ENCODE results near the gene PMPCA. TPM values are rescaled to one million over a fixed set of nuclear protein-coding genes. Genes with fewer than 3 reads are reported as not detected.

The PMPCA gene
- total RNA-seq, 1 donor from 2014 or later = 80.2 TPM

DNA sequence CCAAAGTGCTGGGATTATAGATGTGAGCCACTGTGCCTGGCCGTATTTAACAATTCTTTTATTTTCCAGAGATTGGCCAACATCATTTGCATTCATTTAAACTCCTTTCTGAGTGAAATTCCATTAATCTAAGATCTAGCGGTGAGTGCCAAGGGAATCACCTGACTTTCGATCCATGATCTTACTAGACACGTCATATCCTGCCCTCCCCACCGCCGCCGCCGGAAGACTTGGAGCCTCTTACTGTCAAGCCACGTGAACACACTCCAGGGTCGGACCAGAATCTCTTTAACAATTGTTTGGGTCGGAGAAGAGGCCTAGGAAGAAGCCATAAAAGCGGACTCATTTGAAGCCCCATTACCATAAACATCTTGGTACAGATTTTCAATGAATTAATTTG lies 16.3 kb downstream of the PMPCA start:
- ATAC-seq (ENCODE audit: poor library complexity) (no peak), DNase-seq (no peak)
- intact Hi-C loops (cut with DNase I) = no loop called here

DNA sequence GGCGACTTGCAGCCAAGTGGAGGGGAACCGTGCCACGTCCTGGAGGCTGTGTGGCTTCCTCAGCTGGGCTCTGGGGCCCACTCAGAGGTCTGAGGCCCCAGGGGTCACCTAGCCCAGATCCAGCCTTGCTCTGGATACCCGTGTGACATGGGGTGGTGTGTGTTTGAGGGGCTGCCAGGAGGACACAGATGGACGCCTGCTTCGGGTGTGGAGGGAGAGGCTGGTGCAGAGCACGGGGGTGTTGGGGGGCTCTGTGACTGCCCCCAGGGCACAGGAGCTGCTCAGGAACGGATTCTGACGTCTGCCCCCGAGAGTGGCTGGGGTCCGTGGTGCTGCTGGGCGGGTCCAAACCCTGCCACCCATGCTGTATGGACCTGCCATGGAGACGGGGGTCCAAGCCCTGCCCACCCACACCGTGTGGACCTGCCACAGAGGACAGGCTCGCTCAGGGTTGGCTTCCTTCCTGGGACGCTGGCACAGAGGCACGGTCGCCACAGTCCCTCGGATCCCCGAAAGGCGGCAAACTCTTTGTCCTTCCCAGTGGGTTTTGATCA lies 18.7 kb downstream of the PMPCA start:
- intact Hi-C loops (cut with DNase I) = no loop called here
- DNase-seq (no peak), ATAC-seq (ENCODE audit: poor library complexity) (peak; percentile 27)

DNA sequence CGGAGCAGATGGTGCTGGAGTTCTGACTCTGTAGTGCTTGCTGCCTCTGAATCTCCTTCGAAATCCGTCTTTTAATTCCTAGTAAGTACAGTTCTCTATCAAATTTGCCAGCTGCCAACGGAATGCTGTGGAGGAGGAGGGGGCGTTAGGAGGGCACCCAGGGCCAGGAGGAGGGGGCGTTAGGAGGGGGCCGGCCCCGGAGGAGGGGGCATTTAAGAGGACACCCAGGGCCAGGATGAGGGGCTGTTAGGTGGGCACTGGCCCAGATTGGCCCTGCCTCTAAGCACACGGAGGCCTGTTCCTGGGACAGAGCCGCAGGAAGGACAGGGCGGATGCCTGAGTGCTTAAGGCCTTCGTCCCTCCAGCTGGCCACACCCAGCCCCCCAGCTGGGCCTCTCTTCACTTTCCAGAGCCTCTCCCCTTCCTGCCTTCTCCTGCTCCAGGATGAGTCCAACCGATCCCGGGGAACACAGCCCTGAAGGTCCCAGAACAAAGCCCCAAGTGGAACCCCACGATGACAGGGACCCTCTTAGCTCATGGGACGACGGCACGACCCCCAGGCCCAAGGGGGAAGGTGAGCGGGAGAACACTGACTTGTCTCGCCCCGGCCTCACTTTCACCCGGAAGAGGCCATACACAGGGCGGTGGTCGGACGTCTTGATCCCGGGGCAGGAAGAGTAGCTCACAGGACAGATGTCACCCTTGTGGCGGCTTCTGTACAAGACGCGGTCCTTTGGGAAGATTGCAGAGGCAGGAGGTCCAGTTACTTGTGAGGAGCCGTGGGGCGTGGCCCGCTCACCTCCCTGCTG lies 19.4 kb downstream of the PMPCA start:
- no peak for DNase-seq
- peak; percentile 18 for ATAC-seq (ENCODE audit: poor library complexity)
- intact Hi-C loops (cut with DNase I) = no loop called here

DNA sequence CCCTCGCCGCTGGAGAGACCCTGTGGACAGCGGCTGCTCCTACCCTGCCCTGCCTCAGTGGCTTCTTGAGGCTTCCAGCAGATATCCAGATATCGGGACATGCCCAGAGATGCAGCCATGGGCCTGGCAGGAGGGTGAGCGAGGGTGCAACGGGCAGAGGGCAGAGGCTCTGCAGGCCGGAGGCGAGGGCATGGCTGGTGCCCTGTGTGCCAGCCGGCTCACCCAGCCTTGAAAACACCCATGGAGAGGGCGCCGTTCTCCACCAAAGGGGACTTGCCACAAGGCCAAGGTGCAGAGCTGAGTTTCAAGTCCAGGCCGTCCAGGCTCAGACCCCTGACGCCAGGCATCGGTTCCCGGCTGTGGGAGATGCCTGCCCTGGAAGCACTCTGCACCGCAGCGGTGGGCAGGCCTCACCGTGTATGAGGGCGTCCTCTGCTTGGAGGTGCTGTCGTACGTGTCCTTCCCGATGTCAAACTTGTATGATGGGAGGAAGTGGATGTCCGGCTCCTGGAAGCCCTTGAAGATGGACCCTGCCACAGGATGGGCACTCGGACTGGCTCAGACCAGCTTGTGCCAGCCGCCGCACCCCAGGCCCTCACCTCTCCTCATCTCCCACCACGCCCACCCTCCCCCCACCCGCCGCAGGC lies 20.3 kb downstream of the PMPCA start:
- intact Hi-C loops (cut with DNase I) = no loop called here
- DNase-seq = no peak
- no peak for ATAC-seq (ENCODE audit: poor library complexity)

DNA sequence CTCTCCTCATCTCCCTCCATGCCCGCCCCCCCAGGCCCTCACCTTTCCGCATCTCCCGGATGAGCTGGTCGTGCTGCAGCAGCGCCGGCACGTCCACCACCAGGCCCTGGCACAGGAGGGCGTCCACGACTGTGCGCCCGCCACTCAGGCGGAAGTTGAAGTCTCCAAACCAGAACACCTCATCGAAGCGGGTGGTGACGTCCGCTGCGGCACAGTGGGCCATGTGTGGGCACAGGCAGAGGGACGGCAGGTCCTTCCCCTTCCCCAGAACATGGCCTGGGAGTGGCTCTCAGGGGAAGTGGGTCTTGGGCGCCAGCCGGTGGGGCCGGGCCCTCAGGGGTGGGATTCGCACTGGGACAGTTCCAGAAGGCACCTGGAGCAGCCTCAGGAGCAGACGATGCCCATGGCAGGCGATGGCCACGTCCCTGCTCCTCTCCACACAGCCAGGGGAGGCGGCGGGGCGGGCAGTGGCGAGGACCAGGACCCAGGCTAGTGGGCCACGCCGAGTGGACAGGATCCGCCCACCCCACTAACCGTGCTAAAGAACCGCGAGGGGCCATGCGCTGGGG lies 21.4 kb downstream of the PMPCA start:
- no peak for ATAC-seq (ENCODE audit: poor library complexity)
- intact Hi-C loops (cut with DNase I) = no loop called here
- no peak for DNase-seq

DNA sequence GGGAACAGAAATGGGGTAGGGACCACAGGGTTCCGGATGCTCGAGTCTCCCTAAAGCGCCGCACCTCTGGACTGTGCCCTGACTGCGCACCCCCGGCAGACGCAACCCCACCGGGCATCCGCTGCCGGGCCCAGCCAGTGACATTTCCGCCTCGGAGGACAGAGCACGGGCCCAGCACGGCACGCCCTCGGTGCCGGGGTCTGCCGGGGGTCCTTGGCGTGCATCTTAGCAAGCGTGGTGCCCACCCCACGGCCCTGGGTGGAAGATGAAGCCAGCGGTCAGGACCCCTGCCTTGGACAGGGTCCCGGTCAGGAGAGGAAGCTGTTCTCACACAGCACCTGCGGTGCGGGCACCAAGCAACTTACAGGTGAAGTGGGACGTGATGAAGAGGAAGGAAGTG lies 22.1 kb downstream of the PMPCA start:
- ATAC-seq (ENCODE audit: poor library complexity) (no peak), DNase-seq (no peak)
- intact Hi-C loops (cut with DNase I) = no loop called here

DNA sequence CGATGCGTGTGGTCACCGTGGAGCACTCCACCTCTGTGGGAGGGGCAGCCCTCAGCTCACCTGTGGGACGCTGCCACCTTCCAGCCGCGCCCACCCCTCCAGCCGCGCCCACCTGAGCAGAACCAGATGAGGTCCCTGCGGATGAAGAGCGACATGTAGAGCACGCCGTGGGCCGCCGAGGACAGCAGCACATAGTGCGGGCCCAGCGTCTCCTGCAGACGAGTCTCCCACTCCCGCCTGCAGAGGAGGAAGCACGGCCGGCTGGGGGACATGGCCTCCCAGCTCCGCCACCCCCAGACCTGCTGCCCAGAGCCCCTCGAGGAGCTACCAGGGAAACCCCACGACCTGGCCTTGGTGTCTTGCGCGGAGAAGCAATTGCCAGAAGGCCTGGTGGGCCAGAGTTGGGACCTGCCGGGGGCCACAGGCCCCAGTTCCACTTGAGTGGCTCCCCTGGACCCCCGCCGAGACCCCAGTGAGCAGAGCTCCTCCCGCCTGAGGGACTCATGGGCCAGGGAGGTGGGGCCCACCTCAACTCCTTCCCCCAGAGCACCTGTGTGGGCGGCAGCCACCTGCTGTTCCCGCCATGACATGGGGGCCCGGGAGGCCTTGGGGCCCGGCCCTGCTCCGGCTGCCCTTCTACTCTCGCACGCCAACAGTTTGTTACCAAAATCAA lies 22.7 kb downstream of the PMPCA start:
- intact Hi-C loops (cut with DNase I) = no loop called here
- DNase-seq (no peak), ATAC-seq (ENCODE audit: poor library complexity) (no peak)

DNA sequence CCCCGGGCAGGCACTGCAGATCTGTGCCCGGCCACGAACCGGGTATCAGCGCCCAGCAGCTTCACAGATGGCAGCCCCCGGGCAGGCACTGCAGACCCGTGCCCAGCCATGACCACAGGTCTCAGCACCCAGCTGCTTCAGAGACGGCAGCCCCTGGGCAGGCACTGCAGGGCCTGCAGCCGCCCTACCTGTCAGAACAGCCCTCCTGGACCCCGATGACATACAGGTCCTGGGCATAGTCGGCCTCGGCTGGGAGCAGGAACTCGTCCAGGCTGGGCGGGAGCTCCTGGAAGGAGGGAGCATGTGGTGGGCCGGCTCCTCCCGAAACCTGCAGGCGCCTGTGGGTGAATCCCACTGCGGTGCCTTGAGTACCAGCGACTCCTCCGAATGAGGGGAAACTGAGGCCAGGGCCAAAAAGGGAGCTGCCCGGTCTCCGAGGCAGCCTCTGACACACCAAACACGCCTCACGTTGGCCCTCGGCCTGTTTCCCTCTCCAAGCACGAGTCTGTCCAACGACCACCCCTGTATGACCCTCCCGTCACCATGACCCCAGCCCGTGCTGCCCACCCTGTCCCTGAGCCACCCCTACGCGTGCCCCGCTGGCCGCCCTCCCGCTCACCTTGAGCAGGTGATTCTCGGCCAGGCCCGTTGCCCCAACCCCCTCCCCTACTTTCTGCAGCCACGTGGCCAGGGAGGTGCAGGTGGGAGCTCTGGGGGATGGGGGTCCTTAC lies 23.6 kb downstream of the PMPCA start:
- no peak for ATAC-seq (ENCODE audit: poor library complexity)
- no peak for DNase-seq
- intact Hi-C loops (cut with DNase I) = no loop called here

DNA sequence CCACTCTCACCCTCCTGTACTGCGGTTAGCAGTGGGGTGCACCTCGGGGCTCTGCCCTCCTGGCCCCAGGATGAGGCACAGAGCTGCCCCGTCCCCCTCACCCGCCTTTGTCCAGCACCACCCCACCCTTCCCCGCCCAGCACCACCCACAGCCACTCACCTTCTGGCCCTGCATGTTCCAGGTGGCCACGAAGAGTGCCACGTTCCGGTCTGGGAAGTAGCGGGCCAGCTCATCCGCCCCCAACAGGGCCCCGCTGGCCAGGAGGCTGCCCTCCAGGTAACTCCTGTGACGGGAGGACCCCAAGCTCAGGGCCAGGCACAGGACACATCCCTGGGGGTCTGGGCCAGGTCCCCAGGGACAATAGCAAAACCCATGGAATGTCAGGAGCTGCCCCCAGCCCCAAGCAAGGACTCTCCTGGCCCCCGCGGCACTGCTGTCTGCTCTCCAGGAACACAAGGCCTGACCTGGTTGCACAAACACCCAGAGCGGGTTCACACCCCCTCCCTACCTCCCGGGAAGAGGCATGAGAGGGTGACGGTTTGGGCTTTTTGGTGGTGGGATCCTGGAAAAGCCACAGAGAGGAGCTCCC lies 24.2 kb downstream of the PMPCA start:
- DNase-seq = no peak
- intact Hi-C loops (cut with DNase I) = no loop called here
- no peak for ATAC-seq (ENCODE audit: poor library complexity)

DNA sequence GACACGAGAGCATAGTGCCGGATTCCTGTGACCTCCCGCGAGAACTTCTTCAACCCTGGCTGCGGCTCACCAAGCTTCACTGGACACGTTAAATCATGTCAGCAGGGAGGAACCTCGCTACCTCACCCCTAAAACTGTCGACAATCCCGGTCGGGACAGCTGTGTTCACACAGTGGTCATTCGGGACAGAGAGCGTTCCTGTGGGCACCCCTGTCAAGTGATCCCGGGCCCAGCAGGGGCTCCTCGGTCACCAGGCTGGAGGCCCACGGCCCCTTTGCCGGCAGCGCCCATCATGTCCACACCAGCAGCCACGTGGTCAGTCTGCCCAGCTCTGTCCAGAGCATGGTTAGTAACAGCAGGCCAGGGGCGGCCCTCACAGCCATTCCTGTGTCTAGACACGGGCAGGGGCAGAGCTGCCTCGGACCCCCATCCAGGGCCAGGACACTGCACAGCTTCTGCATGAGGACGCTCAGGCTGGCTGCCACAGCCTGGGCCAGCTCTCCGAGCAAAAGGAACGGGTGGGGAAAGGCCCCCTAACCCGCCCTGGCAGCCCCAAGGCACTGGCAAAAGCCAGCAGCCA lies 25.7 kb downstream of the PMPCA start:
- intact Hi-C loops (cut with DNase I) = no loop called here
- ATAC-seq (ENCODE audit: poor library complexity) (no peak), DNase-seq (no peak)

DNA sequence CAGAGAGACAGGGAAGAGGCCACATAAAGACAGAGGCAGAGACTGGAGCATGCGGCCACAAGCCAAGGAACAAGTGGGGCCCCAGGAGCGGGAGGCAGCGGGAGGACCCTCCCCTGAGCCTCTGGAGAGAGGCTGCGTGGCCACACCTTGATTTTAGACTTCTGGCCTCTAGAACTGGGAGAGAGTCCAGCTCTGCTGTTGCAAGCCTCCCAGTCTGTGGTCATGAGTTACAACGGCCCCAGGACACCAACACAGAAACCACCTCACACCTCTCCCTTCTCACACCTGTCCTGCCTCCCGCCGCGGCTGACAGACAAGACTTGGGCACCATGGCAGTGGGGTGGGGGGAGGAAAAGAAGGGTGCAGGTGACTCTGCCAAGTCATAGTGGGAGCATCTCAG lies 27.0 kb downstream of the PMPCA start:
- no peak for ATAC-seq (ENCODE audit: poor library complexity)
- no peak for DNase-seq
- intact Hi-C loops (cut with DNase I) = no loop called here

DNA sequence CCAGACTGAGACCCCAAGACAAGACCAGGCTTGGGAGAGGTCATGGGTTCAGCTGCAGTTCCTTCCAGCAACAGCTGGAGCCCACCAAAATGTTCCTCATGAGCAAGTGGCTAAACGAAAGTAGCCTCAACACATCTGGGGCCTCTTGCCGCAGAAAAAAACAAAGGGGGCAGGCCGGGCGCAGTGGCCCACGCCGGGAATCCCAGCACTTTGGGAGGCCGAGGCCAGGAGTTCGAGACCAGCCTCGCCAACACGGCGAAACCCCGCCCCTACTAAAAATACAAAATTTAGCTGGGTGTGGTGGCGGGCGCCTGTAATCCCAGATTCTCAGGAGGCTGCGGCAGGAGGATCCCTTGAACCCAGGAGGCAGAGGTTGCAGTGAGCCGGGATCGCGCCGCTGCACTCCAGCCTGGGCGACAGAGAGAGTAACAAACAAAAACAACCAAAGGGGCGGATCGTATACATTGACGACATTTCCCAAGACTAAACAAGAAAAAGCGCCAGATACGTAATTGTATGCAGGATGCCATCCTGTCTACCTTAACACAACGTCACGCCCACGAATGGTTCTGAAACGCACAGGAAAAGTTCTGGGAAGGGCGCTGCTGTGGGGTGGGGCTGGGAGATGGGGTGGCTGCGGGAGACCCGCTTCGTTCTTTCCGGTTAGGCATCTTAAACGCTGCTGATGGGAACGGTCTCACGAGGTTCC lies 27.5 kb downstream of the PMPCA start:
- intact Hi-C loops (cut with DNase I) = no loop called here
- no peak for ATAC-seq (ENCODE audit: poor library complexity)
- no peak for DNase-seq

DNA sequence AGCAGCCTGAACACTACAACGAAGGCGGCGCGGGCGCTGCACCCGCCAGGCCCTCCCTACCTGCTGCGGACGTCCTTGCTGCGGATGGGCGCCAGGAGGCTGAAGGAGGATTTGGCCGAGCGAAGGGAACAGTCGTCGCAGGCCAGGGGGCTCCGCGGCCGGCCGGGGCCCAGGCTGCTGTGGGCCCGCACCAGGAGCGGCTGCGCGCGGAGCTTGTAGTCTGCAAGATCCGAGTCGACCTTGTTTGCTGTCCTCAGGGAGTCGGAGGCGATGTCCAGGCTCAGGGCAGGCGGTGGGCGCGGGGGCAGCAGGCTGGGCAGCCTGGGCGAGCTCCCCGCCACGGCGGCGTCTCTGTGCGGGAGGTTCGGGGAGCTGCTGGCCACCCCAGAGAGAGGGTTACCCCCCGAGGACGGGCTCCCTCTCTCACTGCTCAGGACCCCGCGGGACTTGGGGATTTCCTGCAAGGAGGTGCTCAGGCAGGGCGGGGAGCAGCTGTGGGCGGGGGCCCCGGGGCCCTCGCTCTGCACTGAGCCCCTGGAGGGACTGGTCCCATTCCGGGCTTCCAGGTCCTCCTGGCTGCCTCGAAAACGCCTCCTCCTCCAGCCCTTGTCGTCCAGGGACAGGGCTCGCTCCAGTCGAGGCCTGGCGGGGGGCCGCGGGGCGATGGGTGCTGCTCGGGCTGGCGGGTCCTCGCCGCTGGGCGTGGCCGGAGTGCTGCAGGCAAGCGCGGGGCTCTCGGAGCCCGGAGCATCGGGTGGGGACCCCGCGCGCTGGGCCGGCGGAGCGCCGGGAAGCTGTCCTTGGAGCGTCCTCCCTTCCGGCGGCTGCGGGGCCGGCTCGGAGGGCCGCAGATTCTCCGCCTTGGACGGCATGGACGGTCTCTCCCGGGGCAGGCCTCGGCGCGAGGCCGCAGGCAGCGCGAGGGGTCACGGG lies 28.4 kb downstream of the PMPCA start:
- intact Hi-C loops (cut with DNase I) = no loop called here
- ATAC-seq (ENCODE audit: poor library complexity) (peak; percentile 29), DNase-seq (no peak)

DNA sequence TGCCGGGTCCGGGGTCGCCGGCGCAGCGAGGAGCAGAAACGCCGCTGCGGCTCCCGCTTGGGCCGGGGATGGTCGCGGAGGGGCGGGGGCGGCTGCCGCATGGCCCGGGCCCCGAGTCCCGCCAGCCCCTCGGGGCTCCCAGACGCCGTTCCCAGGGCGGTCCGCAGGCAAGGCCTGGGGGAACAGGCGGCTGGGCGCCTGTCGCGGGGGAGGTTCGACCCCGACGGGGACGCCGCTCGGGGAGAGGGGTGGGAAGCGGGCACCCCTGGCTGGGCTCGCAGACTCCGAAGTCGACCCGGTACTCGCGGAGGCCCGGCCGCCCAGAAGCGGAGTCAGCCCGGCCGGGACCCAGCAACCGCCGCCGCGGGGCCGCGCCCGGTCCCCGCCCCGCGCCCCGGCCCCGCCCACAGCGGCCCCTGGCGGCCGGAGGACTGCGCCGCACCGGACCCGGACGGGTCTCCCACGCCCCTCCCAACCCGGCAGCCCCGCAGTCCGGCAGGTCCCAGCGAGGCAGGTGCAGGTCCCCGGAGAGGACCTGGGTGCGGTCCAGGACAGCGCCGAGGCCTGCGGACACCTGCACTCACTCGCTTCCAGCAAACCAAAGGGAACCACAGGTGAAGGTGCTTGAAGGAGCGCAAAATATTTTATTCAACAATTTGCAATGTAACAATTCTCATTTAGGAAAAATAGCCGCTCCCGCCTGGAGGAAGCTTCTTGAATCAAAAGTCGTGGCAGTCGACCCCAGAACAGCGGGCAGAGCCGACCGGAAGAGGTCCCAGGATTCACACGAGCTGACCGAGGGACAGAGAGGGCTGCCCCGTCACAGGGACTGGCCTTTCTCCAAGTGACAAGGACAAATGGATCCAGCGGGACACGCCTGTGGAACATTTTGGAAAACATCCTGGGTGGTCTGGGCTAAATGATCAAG lies 29.3 kb downstream of the PMPCA start, which contains the start of gene INPP5E:
Gene INPP5E, minus strand, starts transcription at position 365 of the 928 bp plus-strand sequence. CDS start 426 bp downstream, outside the sequence.
- ATAC-seq (ENCODE audit: poor library complexity) = peak; percentile 94
- intact Hi-C loops (cut with DNase I) = no loop called here
- peak; percentile 82 for DNase-seq

DNA sequence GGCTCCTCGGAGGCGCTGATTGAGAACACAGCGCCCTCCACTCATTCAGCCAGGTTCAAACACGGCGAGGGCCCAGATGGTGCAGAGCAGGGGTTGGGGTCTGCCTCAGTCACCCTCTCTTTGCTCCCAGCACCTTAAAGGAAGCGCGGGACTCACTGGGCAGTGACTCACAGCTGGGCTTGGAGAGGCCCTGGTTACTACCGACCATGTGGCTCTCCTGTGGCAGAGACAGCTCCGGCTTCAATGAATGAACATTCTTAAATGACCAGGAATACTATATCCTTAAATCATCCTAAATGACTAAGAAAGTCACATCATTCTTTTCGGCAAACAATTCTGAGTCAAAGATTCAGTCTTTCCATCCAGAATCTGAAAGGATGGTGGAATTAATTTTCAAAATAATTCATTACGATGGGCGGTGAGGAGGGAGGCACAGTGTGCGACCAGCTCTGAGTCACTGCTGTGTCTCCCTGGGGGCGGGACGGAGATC lies 30.8 kb downstream of the PMPCA start:
- ATAC-seq (ENCODE audit: poor library complexity) (no peak), DNase-seq (no peak)
- intact Hi-C loops (cut with DNase I) = no loop called here
